A673 (cell line): ENCODE measurements around the gene ZBED3. TPM values are rescaled to one million over a fixed set of nuclear protein-coding genes. Genes with fewer than 3 reads are reported as not detected.

Experiments
- BruUV-seq: library from RNA; stranded (reverse); fragments of 400-500 nt; replicated peaks from 2 replicates; lab custom pipeline; 2021; lab: Mats Ljungman, UMichigan
- CTCF ChIA-PET: fragments of 300-600 bp; sonication (Branson Sonifier 250); formaldehyde crosslinking; loops from one replicate; lab custom pipeline; 2022; ENCODE audit warnings: antibody characterized with exemption; lab: Charles Lee
- POLR2A ChIA-PET: fragments of 300-600 bp; sonication (Branson Sonifier 250); formaldehyde crosslinking; loops from one replicate; lab custom pipeline; 2022; ENCODE audit warnings: antibody characterized with exemption; ENCODE audit not compliant: low non-redundant PET; lab: Charles Lee
- DNase-seq: peaks from one replicate; pipeline ENCODE4 v3.0.0-alpha.2; 2015; ENCODE audit warnings: low spot score
- H3K27ac ChIP-seq: fragments of 200-600 bp; sonication (generic); 2 replicates; pipeline ENCODE4 v1.5.1; 2016; ENCODE audit warnings: mixed run types, low read depth, mild to moderate bottlenecking, mixed read lengths, antibody characterized with exemption, low read length; ENCODE audit not compliant: poor library complexity, severe bottlenecking
- H3K27me3 ChIP-seq: fragments of 200-600 bp; sonication (generic); replicated peaks from 2 replicates; pipeline ENCODE4 v1.6.1; 2017; ENCODE audit warnings: mixed run types, low read depth, mild to moderate bottlenecking, mixed read lengths, antibody characterized with exemption, low read length; ENCODE audit not compliant: insufficient read depth, poor library complexity
- H3K36me3 ChIP-seq: fragments of 200-600 bp; sonication (generic); 2 replicates; pipeline ENCODE4 v1.6.1; 2016; ENCODE audit warnings: mixed run types, mild to moderate bottlenecking, mixed read lengths, antibody characterized with exemption, low read length; ENCODE audit not compliant: insufficient read depth, poor library complexity, severe bottlenecking
- H3K4me1 ChIP-seq: fragments of 200-600 bp; sonication (generic); 2 replicates; pipeline ENCODE4 v1.6.1; 2017; ENCODE audit warnings: mixed run types, mild to moderate bottlenecking, mixed read lengths, antibody characterized with exemption, low read length; ENCODE audit not compliant: insufficient read depth, poor library complexity, severe bottlenecking
- H3K4me3 ChIP-seq: fragments of 200-600 bp; sonication (generic); 2 replicates; pipeline ENCODE4 v1.5.1; 2016; ENCODE audit warnings: low read depth, mixed run types, mild to moderate bottlenecking, mixed read lengths, low read length; ENCODE audit not compliant: poor library complexity, severe bottlenecking
- H3K9me3 ChIP-seq: fragments of 200-600 bp; sonication (generic); 2 replicates; pipeline ENCODE4 v1.6.1; 2016; ENCODE audit warnings: mixed run types, low read depth, mild to moderate bottlenecking, mixed read lengths, antibody characterized with exemption, low read length; ENCODE audit not compliant: poor library complexity, severe bottlenecking
- EZH2 ChIP-seq: fragments of 200-600 bp; sonication (generic); IDR thresholded peaks from 2 replicates; pipeline ENCODE4 v1.6.1; 2017; ENCODE audit warnings: borderline replicate concordance, low read depth, mild to moderate bottlenecking, mixed read lengths, antibody characterized with exemption, low read length; ENCODE audit not compliant: poor library complexity, severe bottlenecking
- intact Hi-C: fragments of 100-400 bp; cut with micrococcal nuclease; formaldehyde crosslinking; loops from one replicate; pipeline ENCODE4 v1.10.0; 2022; ENCODE audit not compliant: unreplicated experiment
- total RNA-seq: library from RNA; stranded (reverse); gene quantifications from 2 replicates; pipeline ENCODE4 v1.2.3, GENCODE V29; 2021
- TF ChIP-seq, protein P1 (sequence below): fragments of 300-800, 200-600 bp; sonication (generic); conservative IDR thresholded peaks from 2 replicates; pipeline ENCODE4 v1.5.1; 2017; ENCODE audit warnings: low read depth, mild to moderate bottlenecking, antibody characterized with exemption, low read length, moderate library complexity, mixed read lengths

The ZBED3 gene
- total RNA-seq, 1 experiment from 2014 or later: 9.9 TPM

DNA sequence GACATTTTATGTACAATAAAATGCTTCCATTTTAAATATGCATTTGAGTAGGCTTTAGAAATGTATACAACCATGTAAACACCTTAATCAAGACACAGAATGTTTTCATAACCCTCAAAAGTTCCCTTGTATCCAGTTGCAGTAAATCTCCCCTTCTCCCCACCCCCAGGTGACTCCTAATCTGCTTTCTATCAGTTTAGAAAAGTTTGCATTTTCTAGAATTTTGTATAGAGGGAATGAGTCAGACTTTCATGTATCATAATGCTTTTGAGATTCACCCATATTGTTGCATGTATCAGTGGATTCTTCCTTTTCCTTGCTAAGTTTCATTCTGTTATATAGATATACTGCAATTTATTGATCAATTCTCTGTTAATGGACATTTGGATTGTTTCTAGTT is 17.7 kb upstream of the ZBED3 start:
- POLR2A ChIA-PET: no interaction called here
- peaks cover 4% of the 10 kb centered on the region for H3K36me3 ChIP-seq
- CTCF ChIA-PET: no interaction called here
- H3K27ac ChIP-seq: no peak overlapping the region
- DNase-seq: no peak
- TF ChIP-seq, protein P1, sequence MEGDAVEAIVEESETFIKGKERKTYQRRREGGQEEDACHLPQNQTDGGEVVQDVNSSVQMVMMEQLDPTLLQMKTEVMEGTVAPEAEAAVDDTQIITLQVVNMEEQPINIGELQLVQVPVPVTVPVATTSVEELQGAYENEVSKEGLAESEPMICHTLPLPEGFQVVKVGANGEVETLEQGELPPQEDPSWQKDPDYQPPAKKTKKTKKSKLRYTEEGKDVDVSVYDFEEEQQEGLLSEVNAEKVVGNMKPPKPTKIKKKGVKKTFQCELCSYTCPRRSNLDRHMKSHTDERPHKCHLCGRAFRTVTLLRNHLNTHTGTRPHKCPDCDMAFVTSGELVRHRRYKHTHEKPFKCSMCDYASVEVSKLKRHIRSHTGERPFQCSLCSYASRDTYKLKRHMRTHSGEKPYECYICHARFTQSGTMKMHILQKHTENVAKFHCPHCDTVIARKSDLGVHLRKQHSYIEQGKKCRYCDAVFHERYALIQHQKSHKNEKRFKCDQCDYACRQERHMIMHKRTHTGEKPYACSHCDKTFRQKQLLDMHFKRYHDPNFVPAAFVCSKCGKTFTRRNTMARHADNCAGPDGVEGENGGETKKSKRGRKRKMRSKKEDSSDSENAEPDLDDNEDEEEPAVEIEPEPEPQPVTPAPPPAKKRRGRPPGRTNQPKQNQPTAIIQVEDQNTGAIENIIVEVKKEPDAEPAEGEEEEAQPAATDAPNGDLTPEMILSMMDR: no peak
- TF ChIP-seq EZH2: no peak
- intact Hi-C loops: no loop called here
- H3K4me3 ChIP-seq: no peak overlapping the region
- BruUV-seq: no TSS peak
- H3K9me3 ChIP-seq: no peaks in the 10 kb centered on the region
- H3K4me1 ChIP-seq: no peaks in the 10 kb centered on the region
- no peaks in the 10 kb centered on the region for H3K27me3 ChIP-seq

DNA sequence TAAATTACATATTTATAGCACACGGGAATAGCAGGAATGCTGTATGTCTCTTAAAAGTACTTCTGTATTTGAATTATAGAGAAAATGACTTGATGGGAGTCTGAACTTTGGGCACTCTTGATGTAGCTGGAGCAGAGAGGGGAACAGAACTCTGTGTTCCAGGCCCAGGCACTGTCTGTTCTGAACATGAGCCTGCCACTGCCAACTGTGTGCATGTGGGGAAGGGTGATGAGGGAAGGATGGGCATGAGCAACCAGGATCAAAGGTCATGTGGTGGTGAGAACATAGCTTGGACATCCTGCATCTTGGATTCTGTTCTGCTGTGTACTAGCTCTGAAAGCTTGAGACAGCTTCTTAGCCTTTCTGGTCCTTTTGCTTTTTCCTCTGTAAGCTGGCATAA is 16.4 kb upstream of the ZBED3 start:
- Histone ChIP-seq H3K27ac (no peak overlapping the region), H3K27me3 (no peaks in the 10 kb centered on the region), H3K9me3 (no peaks in the 10 kb centered on the region), H3K36me3 (peaks cover 4% of the 10 kb centered on the region), H3K4me1 (no peaks in the 10 kb centered on the region), H3K4me3 (no peak overlapping the region)
- BruUV-seq: no TSS peak
- TF ChIP-seq, protein P1: no peak
- TF ChIP-seq EZH2: no peak
- no peak for DNase-seq
- CTCF ChIA-PET: no interaction called here
- intact Hi-C loops: no loop called here
- POLR2A ChIA-PET: no interaction called here

DNA sequence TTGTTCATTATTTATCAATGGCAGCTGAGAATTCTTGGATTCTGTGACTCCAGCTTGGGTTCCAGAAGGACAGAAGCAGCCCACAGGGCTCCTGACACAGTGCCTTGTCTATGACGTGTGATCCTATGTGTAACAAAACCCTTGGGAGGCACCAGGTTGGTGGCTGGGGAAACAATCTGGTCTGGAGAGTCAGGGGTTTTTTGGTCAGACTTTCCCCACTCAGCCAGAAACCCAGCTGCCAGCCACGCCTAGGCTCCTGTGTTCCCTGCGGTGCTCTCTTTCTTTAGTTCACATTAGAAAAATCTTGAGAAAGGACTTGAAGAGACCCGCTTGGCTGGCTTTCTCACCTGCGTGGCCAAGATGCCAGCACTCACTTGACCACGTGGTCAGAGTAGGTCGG is 15.5 kb upstream of the ZBED3 start:
- TF ChIP-seq, protein P1: no peak
- no peak for TF ChIP-seq EZH2
- no peak overlapping the region for H3K27ac ChIP-seq
- no peaks in the 10 kb centered on the region for H3K9me3 ChIP-seq
- no TSS peak for BruUV-seq
- no peaks in the 10 kb centered on the region for H3K4me1 ChIP-seq
- H3K36me3 ChIP-seq: peaks cover 4% of the 10 kb centered on the region
- H3K4me3 ChIP-seq: no peak overlapping the region
- ChIA-PET CTCF (no interaction called here), POLR2A (no interaction called here)
- intact Hi-C loops: no loop called here
- no peaks in the 10 kb centered on the region for H3K27me3 ChIP-seq
- no peak for DNase-seq
